Stimulated activated CD4-positive, alpha-beta T cell treated with anti-CD3 and anti-CD28 coated beads, TNF-alpha, amount 100 ng/mL, for 24 hours (primary cell): ENCODE measurements around the gene FOXD2.
"Not testable (repeated sequence)": the region's sequence is repeated elsewhere in the genome, so short reads cannot be mapped to it uniquely, and the experiment has no call there.

Experiments
- DNase-seq, 3 experiments: peaks; one replicate each; pipeline ENCODE4 v3.0.0-alpha.2; 2020; ENCODE audit warnings: low read depth in 3 of 3

Gene FOXD2

DNA sequence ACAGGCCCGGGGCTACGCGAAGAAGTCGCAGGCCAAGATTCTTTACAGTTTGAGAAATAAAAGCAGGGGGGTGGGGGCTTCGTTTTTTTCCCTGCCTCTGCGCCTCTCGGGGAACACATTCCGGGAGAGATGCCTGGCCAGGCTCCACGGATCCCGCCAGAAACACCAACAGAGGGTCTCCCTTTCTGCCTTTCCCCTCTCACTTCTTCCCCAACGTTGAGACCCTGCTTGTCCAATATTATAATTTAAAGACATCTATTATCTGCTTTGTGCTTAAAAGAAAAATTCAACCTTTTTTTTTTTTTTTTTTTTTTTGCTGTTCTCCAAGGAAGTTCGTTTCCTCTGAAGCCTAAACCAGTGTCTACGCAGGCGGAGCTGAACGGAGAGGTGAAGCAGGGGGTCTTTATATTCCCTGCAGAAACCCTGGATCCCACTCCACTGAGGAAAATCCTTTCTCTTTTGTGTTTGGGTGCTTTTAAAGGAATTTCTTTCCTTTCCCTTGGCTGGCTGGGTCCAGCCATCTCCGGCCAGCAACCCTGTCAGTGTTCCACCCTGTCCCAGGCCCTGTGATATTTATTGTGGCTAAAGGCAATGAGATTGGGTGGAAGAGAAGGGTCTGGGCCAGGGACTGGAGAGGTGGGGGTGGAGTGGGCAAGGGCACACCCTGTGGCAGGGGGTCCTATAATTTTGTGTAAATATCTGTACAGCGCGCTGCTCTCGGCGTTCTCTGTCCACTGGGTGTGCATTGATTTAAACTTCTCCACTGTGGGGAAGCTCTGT, 2.2 kb downstream of the FOXD2 start:
- DNase-seq, result no peak

DNA sequence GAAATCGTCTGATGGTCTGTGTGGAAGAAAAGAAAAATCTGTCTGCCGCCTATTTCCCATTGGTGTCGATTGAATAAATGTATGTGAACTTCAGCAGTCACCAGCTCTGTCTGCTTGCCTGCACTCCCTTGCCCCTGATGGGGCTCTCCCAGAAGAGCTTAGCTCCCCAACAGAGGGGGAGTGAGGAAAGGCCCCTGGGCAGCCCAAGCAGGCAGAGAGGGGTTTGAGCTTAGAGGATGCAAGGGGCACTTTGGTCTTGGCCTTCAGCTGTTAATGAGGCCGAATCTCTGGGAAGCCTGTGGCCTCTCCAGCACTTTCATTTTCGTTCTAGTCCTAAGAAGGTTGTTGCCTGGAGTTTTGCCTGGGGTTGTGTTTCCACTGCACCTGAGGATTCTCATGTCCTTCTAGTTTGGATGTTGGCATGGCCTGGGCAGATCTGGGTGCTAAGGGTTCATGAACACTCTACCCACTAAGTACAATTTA, 2.8 kb downstream of the FOXD2 start:
- no peak for DNase-seq

DNA sequence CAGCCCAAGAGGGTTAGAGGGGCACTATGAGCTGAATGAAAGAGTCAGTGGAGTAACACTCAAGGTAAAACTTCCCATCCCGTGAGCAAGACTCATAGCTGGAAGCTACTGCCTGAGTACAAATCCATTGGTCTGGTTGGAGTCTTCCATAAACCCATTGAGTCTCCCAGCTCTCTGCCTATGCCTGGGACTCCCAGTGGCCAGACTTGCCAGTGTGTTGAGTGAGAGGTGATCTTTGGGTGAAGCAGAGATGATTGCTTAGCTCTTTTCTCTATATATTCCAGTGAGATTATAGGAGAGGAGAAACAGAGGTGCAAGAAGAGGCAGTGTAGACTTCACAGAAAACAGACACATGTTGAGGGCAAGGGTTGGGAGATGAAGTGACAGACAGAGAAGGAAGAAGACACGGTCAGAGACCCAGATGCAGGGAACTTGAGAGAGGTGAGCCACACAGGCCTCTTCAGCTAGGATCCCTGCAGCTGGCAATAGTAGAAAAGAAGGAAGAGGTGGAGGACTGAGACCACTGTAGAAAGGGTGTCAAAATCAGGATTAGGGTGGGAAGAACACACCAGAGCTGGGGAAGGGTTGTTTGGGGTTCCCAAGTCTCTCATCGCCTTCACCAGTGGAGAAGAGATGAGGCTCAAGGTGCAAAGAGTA, 3.7 kb downstream of the FOXD2 start:
- no peak for DNase-seq

DNA sequence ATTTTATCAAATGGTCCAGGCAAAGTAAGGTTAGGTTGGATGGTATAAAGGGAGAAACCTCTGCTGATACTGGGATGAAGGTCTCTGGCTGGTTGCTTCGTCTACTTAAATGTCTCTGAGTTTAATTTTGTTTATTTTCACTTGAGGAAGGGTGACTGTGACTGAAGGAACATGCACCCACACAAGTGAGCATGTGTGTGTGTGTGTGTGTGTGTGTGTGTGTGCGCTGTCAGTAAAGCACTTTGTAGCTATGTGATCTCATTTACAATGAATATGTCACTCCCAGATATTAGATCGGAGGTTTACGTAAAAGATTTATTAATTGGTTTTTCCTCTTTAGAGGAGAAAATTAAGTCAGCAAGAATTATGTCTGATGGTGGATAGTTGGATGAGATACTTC, 4.4 kb downstream of the FOXD2 start:
- no peak for DNase-seq

DNA sequence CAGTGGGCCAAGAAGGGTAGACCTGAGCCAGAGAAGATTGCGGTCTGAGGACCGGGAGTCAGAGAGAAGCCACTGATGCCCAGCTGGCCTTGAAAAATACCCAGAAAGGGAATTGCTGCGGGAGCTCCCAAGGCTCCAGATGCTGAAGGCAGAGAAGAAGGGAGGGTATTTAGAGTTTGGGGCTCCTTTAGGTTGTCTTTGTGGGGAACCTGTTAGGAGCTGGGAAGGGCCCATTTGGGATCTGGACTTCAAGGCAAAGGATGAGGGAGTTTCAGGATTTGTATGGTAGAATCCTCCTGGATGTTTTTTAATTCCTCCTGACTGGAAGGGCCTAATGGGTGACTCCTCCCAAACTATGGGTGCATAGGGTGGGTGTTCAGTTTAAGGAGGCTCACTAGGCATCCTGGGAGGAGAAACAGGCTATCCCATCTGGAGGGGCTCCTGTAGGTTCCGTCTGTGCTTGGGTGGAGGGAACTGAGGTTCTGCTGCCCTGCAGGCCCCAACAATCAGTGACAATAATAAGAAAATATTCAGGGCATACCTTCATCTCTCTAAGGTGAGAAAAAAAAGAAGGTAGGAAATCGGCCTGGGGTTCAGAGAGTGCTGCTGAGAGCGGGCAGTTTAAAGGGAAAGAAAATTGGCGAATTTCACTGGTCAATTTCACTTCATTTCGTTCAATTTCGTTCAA, 5.1 kb downstream of the FOXD2 start:
- no peak for DNase-seq

DNA sequence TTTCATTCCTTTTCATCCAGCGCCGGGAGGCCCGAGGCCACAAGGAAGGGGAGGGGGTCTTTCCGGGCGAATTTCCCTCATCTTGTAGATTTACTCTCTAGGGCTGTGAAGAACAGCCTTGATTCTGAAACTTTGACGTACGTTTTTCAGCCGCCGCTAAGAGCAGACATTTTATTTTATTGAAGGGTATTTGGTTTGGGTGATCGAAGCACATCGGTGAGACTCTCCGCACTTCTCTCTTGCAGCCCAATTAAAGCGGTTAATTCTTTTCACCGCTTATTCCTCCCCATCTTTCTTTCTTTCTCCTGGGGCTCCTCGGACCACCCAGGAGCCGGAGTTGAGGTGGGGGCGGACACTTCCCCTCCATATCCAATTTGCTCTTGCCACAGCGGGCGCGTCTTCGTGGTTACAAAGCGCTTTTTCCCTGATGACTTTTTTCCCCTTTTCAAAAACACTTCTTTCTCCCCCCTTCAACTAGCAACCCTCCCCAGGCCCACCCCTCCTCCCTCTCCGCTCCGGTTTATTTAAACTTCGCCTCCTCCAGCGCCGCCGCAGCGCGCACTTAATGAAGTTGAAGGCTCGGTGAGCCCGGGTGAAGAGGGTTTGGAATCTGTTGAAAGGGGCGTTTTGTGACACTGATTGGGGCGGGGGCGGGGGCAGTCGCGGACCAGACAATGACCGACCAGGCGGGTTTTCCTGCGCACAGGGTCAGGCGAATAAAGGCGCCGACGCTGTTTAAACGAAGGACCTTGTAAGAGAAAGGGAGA, 5.9 kb downstream of the FOXD2 start:
- no peak for DNase-seq

DNA sequence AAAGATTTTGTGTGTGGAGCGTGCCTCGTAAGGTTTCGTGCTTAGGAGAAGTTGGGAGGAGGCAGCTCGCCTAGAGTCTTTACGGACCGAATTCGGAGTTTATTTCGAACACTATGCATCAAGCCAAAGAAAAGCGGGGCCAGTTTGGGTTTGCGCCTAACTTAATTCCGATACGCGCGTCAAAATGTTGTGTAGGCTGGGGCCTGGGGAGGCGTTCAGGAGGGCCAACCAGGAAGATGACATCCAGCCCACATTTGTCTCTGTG, 6.4 kb downstream of the FOXD2 start:
- DNase-seq, result no peak

DNA sequence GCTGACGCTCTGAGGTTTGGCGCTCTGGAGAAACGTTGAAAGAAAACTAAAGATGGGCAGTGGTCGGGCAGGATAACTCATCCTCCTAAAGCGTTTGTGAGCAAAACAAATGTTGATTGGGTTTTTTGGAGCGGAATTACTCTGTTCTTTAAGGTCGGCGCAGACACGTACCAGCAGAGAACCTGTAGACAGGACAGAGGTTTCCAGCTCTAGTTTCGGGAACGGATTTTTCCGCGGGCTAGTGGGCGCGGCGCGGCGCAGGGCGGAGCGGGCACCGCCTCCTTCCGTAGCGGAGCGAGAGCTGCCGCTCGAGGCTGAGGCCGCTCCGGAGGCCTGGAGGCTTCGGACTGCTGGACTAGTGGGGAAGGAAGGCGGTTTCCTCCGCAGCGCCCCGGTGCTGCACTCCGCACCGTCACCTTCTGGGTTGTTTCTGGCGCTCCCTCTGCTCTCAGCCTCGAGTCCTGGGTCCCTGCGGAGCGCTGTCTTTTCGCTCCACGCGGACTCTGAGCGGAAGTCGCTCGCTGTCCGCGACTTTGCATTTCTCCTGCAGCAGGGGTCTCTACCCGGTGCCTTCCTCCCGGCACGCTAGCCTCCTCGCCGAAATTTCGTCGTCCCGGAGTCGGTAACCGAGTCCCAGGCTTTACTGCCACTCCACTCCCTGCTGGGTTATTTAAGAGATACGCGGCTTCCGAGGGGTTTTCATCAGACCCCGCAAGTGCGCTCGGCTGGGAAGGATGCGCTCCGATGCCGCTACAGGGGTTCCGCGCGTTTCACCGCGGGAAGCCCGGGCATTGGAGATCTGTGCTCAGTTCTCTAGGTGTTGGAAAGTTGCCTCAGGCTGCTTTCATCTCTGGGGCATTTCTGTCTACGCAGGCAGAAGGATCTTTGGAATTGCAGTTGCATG, 7.0 kb downstream of the FOXD2 start:
- DNase-seq, result peak in 1 of 3 experiments; percentile 49

DNA sequence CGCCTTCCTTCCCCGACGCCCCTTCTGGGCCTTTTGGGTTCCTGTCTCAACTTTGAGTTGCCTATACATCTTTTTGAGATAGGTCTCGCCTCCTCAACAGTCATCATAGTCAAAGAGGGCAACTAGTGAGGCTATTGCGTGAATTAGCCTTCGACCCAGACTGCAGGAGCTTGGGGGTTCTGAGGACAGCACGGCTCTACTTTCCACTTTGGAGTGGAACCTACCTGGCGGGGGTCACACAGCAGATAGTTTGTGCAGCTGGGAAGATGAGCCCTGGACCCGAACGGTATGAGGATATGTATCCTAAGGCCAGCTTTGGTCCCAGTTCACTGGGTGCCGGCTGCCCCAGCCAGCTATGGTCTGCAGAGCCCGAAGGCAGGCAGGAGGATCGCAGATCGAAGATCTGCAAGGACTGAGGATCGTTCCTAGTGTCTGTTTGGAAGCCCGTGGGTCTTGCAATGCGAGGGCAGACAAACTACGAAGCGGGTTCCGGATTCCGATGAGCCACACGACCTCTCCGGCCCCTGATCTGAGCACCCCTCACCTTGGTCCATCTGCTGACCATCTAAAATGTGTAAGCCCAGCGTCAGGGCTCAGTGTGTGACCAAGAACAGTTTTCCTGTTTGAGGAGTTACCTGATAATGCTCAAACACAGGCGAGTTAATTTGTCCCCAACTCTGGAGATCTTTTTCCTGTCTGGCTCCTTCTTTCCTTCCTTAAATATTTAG, 8.1 kb downstream of the FOXD2 start:
- no peak for DNase-seq

DNA sequence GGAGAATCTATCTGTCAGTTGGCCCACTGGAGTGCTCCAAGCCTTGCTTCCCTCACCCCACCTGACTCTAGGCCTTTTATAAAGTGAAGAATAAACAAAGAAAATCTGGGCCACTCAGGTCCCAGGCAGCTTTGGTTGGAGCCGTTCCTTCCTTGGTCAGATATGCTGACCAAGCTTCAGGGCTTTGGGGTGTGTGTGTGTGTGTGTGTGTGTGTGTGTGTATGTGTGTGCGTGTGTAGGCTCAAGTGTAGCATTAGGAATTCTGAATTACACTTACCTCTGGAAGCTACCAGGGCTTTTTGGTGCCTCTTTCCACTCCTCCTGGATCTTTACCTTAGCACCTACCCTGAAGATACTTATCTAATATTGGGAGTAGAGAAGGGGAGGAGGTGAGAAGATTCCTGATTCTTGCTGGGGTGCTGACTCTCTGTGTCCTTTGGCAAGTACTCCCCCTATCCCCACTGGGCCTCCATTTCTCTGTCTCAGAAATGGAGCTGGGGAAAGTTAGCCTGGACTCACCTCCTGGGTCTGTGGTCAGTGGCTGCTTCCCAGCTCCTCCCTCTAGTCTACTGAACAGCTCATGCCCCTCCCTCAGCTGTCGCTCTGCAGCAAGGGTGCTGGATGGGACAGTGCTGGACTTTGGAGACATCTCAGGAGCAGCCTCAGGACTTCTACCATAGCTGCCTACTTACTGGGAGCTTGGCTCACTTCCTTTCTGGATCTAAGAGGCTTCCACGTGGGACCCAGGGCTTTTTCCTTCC, 10.8 kb downstream of the FOXD2 start:
- DNase-seq, result no peak

DNA sequence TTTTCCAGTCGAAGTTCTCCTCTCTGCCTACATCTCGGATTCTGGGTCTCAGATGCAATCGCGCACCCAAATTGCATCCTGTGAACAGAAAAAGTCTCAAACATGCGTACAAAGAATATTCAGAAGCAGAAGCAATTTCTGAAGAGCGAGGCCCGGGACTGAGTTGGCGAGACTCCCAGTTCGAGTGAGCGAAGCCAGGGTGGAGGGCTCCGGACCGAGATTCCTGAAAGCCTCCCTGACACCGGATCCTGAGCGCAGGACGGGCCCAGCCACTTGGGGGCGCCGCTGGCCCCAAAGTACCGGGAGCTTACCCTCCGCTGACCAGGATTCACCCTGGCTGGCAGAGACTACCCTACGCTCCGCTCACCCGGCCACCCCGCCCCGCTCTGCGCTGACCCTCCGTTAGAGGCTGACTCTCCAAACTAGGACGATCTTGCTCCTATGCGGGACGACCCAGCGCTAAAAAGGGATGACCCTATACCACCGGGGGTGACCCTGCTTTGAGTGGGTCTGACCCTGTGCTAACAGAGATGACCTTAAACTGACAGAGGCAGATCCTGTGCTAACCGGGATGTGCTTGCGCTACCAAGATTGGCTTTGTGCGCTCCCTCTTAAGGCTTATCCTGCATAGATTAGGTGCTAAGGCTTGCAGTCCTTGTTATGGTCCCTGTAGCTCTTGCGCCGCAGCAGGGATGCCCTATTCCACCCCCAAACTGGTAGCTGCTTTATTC, 12.1 kb downstream of the FOXD2 start:
- DNase-seq, result no peak

DNA sequence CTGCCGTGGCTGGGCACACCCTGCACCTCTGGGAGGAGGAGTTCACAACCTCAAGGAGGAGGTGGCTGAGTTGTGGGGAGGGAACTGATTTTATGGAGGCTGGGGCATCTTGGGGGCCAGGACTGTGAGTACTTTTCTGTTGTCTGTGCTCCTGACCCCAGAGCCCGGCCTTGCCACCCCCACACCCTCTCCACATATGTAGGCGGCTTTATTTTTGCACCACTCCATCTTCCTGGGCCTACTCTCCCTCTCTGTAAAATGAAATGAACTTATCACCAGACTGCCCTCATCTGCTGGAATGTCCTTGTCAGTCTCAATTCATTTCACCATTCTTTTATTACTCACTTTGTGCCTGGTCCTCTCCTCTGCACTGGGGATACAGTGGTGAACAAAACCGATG, 12.8 kb downstream of the FOXD2 start:
- DNase-seq, result no peak

DNA sequence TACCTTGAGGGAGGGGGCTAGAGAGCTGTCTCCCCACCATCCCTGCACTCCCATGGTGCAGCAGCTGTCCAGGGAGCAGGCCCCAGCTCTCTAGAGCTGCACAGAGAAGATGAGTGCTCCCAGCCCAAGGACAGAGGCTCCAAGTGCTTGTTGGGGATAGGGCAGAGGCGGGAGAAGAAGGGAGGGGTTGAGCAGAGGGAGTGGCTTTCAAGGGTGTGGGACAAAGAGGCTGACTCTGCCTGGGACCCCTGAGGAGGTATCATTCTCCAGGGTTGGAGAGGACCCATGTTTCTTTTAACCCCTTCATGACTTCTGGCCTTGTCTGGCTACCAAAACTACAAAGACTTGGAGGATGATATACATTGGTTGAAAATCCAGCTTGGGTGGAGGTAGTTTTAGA, 14.6 kb downstream of the FOXD2 start:
- DNase-seq, result no peak

DNA sequence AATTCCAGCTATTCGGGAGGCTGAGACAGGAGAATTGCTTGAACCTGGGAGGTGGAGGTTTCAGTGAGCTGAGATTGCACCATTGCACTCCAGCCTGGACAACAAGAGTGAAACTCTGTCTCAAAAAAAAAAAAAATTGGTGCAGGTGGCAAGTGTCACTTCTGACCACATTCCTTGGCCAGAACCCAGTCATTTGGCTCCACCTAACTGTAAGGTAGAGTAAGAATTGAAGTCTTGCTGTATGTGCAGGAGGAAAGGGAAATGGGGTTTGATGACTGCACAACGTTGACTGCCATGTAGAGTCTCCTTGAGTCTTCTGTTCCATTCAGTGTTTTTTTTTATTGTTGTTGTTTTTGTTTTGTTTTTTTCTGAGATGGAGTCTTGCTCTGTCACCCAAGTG, 16.1 kb downstream of the FOXD2 start:
- not testable (repeated sequence) for DNase-seq

DNA sequence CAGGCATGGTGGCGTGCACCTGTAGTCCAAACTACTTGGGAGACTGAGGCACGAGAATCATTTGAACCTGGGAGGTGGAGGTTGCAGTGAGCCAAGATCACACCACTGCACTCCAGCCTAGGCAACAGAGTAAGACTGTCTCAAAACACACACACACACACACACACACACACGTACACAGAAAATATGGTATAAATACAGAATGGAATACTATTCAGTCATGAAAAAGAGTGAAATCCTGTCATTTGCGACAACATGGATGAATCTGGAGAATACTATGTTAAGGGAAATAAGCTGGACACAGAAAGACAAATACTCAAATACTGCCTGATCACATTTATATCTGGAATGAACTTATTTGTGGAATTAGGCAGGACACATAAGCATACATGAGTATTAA, 18.4 kb downstream of the FOXD2 start:
- no peak for DNase-seq

DNA sequence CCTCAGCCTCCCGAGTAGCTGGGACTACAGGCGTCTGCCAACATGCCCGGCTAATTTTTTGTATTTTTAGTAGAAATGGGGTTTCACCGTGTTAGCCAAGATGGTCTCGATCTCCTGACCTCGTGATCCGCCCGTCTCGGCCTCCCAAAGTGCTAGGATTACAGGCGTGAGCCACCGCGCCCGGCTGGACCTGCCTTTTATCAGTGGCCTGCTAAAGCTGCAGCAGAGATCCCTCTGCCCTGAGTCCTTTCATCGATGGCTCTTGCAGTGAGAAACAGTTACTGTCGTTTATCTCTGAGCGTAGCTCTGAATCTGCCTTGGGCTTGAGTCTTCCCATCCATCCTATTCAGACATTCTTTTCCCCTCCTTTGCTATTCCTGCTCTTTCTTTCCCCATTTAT, 19.7 kb downstream of the FOXD2 start:
- DNase-seq, result not testable (repeated sequence)

DNA sequence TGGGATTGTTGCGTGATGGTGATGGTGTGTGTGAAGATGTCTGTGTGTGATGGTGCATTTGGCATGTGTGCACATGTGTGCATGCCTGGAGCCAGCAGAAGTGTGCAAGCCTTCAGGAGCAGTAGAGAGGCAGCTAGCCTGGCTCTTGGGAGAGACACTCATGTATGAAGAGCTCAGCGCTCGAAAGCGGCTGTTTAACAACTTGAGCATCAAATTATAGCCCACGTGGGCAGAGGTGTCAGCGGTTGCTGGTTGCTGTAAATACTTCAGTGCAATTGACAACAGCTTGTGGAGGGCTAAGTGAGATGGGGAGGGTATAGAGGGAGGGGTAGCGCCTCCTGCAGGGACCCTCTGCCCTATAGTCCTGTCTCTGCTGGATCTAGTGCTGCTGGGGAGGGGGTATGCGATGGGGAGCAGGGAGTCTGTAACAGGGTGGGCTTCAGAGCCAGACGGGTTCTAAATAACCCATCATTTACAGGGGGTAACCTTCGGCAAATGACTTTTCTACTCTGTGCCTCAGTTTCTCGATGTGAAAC, 21.5 kb downstream of the FOXD2 start:
- DNase-seq, result no peak

DNA sequence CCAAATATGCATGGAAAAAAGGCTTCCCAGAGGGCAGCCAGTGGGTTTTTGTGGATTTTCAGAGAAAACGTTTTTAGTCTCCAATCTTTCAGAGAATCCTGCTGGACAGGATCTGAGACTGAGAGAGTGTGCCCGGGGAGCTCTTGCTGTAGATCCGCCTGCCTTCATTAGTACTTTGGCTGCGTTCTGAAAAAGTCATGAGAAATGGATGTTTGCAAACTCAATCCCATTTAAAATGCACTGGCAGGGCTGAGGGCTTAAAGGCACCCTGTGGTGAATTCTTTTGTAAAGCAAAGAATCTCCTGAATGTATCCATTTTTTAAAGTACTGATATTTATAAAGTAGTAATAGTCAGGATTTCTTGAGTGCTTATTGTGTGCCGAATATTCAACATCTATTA, 22.2 kb downstream of the FOXD2 start:
- DNase-seq, result no peak

DNA sequence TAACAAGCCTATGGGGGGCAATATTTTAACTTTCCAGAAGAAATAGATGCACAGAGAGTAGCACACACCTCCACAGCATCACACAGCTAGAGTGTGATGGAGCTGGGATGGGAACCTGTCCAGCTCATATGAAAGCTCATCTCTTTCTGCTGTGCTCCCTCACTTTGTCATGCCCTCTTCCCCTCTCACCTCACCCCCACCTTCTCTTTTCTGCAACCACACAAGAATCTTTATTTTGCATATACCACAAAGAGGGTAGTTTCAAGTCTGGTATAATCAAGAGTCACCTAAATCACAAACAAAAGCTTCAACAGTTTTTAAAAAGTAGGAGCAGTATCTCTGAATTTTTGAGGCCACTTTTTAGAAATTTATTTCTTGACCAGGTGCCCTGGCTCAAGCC, 22.6 kb downstream of the FOXD2 start:
- no peak for DNase-seq
